Effector memory CD4-positive, alpha-beta T cell (primary cell): ENCODE data around the gene LCN9.

Experiments used
- DNase-seq, 3 donors: peaks; one replicate each; pipeline ENCODE4 v3.0.0-alpha.2; 2020
- H3K27ac ChIP-seq: 2 replicates; pipeline ENCODE4 v1.7.0; 2013; ENCODE audit warnings: mild to moderate bottlenecking, low read length, moderate library complexity; ENCODE audit not compliant: insufficient read depth, poor library complexity, severe bottlenecking
- H3K27me3 ChIP-seq: replicated peaks from 2 replicates; pipeline ENCODE4 v1.7.0; 2013; ENCODE audit warnings: mild to moderate bottlenecking, low read length; ENCODE audit not compliant: insufficient read depth, control insufficient read depth, poor library complexity, severe bottlenecking
- H3K36me3 ChIP-seq: 2 replicates; pipeline ENCODE4 v1.7.0; 2013; ENCODE audit warnings: mild to moderate bottlenecking, low read length, moderate library complexity; ENCODE audit not compliant: control insufficient read depth, insufficient read depth
- H3K4me1 ChIP-seq: 2 replicates; pipeline ENCODE4 v1.7.0; 2013; ENCODE audit warnings: low read length, mild to moderate bottlenecking; ENCODE audit not compliant: control insufficient read depth, insufficient read depth, poor library complexity, severe bottlenecking
- H3K4me3 ChIP-seq: 2 replicates; pipeline ENCODE4 v1.7.0; 2013; ENCODE audit warnings: low read length, low read depth, mild to moderate bottlenecking; ENCODE audit not compliant: insufficient read depth, poor library complexity, severe bottlenecking
- H3K9me3 ChIP-seq: 2 replicates; pipeline ENCODE4 v1.7.0; 2013; ENCODE audit warnings: mild to moderate bottlenecking, low read length, moderate library complexity; ENCODE audit not compliant: control insufficient read depth

LCN9 gene

GRCh38 chr9:135715056-135715595, 52.0 kb downstream of the LCN9 start:
- H3K27me3 ChIP-seq = peaks cover 16% of the 10 kb centered on the region
- no peaks in the 10 kb centered on the region for H3K4me1 ChIP-seq
- no peak overlapping the region for H3K27ac ChIP-seq
- H3K9me3 ChIP-seq = no peaks in the 10 kb centered on the region
- H3K36me3 ChIP-seq = no peaks in the 10 kb centered on the region
- no peak for DNase-seq
- no peak overlapping the region for H3K4me3 ChIP-seq

DNA sequence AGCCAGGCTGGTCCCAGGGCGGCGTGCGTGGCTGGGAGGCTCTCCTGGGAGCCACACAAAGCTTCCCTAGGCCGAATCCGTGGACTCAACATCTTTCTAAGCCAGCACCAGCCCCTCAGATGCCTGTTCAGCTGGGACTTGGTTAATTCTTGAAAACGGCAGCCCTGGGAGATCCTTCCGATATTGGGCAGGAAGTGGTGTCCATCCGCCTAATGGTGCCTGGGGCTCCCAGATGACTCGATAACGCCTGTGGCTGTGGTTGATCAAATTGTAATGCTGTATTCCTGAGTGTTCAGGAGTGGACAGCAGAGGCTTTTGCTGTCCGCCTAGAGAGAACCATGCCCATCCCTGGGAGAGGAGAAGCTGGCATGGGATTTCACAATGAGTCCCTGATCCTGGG, 52.9 kb downstream of the LCN9 start:
- Histone ChIP-seq H3K36me3 (no peaks in the 10 kb centered on the region), H3K27me3 (peaks cover 16% of the 10 kb centered on the region), H3K4me3 (no peak overlapping the region), H3K4me1 (no peaks in the 10 kb centered on the region), H3K9me3 (no peaks in the 10 kb centered on the region), H3K27ac (no peak overlapping the region)
- DNase-seq = no peak
